Measurements from ENCODE around the gene COL6A5. TPM values are rescaled to one million over a fixed set of nuclear protein-coding genes. Genes with fewer than 3 reads are reported as not detected.

The COL6A5 gene
- 0.04 TPM in 2 replicates for total RNA-seq (2021)
- long read RNA-seq = 0 reads

GRCh38 chr3:130345487-130346079 is at the start of gene COL6A5:
Gene COL6A5 (plus strand): TSS chr3:130345672. CDS start chr3:130373639, 27,967 bp downstream.
- H2BK120ac ChIP-seq (ENCODE audit: low read depth, low read length, poor library complexity, severe bottlenecking) = no peak within 1 kb of the TSS
- no peaks in the 10 kb centered on the region for H3K23me2 ChIP-seq (ENCODE audit: insufficient read length, low read depth, low read length, poor library complexity, severe bottlenecking)
- H3K79me2 ChIP-seq (ENCODE audit: insufficient read depth, low read length) = no peaks in the 10 kb centered on the region
- no peaks in the 10 kb centered on the region; the same call in 1 of the 2 replicates for H3K4me1 ChIP-seq (ENCODE audit: insufficient read depth, low read length)
- H3K23ac ChIP-seq (ENCODE audit: insufficient read length, low read depth, low read length) = no peak within 1 kb of the TSS
- Mint-ChIP-seq H3K9me3 (no peaks in the 10 kb centered on the region), H3K36me3 (ENCODE audit: insufficient read depth in 1 of 3, low read depth in 3 of 3) (no peaks in the 10 kb centered on the region), H3K4me3 (peak within 1 kb of the TSS; percentile 61 to 76), H3K27me3 (ENCODE audit: low read depth) (peaks cover 62% of the 10 kb centered on the region), H3K27ac (peak within 1 kb of the TSS in 1 of 3 experiments; percentile 82; a peak in 2 of 7 replicates), H3K4me1 (peaks cover 10 to 11% of the 10 kb centered on the region in 2 experiments; a peak in 3 of 4 replicates)
- H3K18ac ChIP-seq (ENCODE audit: insufficient read length, low read depth, low read length) = no peak within 1 kb of the TSS
- no peaks in the 10 kb centered on the region for H4K20me1 ChIP-seq (ENCODE audit: control insufficient read depth, insufficient read depth, insufficient read length)
- H2AFZ ChIP-seq (ENCODE audit: low read length) = peak within 1 kb of the TSS; percentile 34
- no peaks in the 10 kb centered on the region for H3K79me1 ChIP-seq (ENCODE audit: insufficient read depth, low read depth, low read length, poor library complexity, severe bottlenecking)
- no peak within 1 kb of the TSS for H2BK12ac ChIP-seq (ENCODE audit: insufficient read length, low read depth, low read length)
- H3T11ph ChIP-seq (ENCODE audit: low read length) = no peak within 1 kb of the TSS
- no peak within 1 kb of the TSS for H2BK15ac ChIP-seq (ENCODE audit: low read depth, low read length)
- H2BK5ac ChIP-seq (ENCODE audit: insufficient read length, low read length) = no peak within 1 kb of the TSS
- no peak within 1 kb of the TSS for H3K27ac ChIP-seq (ENCODE audit: insufficient read length, low read depth, low read length)
- no peak within 1 kb of the TSS for H2AK5ac ChIP-seq (ENCODE audit: insufficient read length, low read length)
- peak within 1 kb of the TSS; percentile 31 for H3K4me2 ChIP-seq (ENCODE audit: insufficient read depth, insufficient read length, low read length)
- TF ChIP-seq CTCF (conservative IDR thresholded peaks at IDR 0.05) = no peak
- no peak within 1 kb of the TSS for H3K56ac ChIP-seq (ENCODE audit: insufficient read length, low read depth, low read length)
- no peak within 1 kb of the TSS for H4K5ac ChIP-seq (ENCODE audit: insufficient read length, low read depth, low read length)
- no peak within 1 kb of the TSS for H3K14ac ChIP-seq (ENCODE audit: insufficient read depth, low read length)
- no peak within 1 kb of the TSS for H4K8ac ChIP-seq (replicated peaks; ENCODE audit: insufficient read length, low read depth, low read length)
- no peak within 1 kb of the TSS for H3K4ac ChIP-seq (ENCODE audit: low read depth, low read length)
- H4K91ac ChIP-seq (ENCODE audit: insufficient read length, low read depth, low read length) = no peak within 1 kb of the TSS
- peak; percentile 61 for DNase-seq
- no CpG with 5 or more reads among the region's 41 CpGs for WGBS (ENCODE audit: extremely low coverage, insufficient read length, low lambda C conversion rate)
- H3K9ac ChIP-seq (ENCODE audit: extremely low read depth, insufficient read length, low read length) = no peak within 1 kb of the TSS
- peaks cover 12% of the 10 kb centered on the region; the same call in 1 of the 2 replicates for H3K27me3 ChIP-seq (ENCODE audit: insufficient read depth, low read length)
- no peak within 1 kb of the TSS for H2BK20ac ChIP-seq (ENCODE audit: low read depth, low read length, poor library complexity, severe bottlenecking)
- no peaks in the 10 kb centered on the region for H3K9me3 ChIP-seq (ENCODE audit: control insufficient read depth, low read depth, low read length)
